ENCODE results near the gene ADAR.
"Not testable (repeated sequence)": the region's sequence is repeated elsewhere in the genome, so short reads cannot be mapped to it uniquely, and the experiment has no call there.

The ADAR gene

GRCh38 chr1:154607609-154608396 lies at the start of gene ADAR:
TSS of gene ADAR (minus strand) at chr1:154608186. CDS start at chr1:154608006, 180 bp downstream.
- peak; percentile 87 for DNase-seq (ENCODE audit: low spot score)

GRCh38 chr1:154657556-154657955 lies 49.6 kb upstream of the ADAR start:
- DNase-seq (ENCODE audit: low spot score), result no peak

GRCh38 chr1:154652893-154653292 lies 44.9 kb upstream of the ADAR start:
- DNase-seq (ENCODE audit: low spot score), result no peak

GRCh38 chr1:154644724-154645123 lies 36.7 kb upstream of the ADAR start:
- DNase-seq (ENCODE audit: low spot score), result not testable (repeated sequence)

GRCh38 chr1:154641534-154641933 lies 33.5 kb upstream of the ADAR start:
- DNase-seq (ENCODE audit: low spot score), result no peak

GRCh38 chr1:154639876-154640275 lies 31.9 kb upstream of the ADAR start:
- no peak for DNase-seq (ENCODE audit: low spot score)

GRCh38 chr1:154635171-154635570 lies 27.2 kb upstream of the ADAR start:
- no peak for DNase-seq (ENCODE audit: low spot score)

GRCh38 chr1:154629675-154630073 lies 21.7 kb upstream of the ADAR start:
- DNase-seq (ENCODE audit: low spot score), result no peak

GRCh38 chr1:154629061-154629674 lies 21.2 kb upstream of the ADAR start:
- DNase-seq (ENCODE audit: low spot score), result peak; percentile 65

GRCh38 chr1:154628121-154628405 lies 20.1 kb upstream of the ADAR start:
- DNase-seq (ENCODE audit: low spot score), result no peak

GRCh38 chr1:154627257-154628120 lies 19.5 kb upstream of the ADAR start:
- DNase-seq (ENCODE audit: low spot score), result peak; percentile 83

- DNase-seq (ENCODE audit: low spot score), result no peak
These were observed 18.7 kb upstream of the ADAR start for GRCh38 chr1:154626456-154627256.

- DNase-seq (ENCODE audit: low spot score), result no peak
These were observed 17.0 kb upstream of the ADAR start for GRCh38 chr1:154624746-154625643.

GRCh38 chr1:154623358-154623757 lies 15.4 kb upstream of the ADAR start:
- no peak for DNase-seq (ENCODE audit: low spot score)

GRCh38 chr1:154622503-154623039 lies 14.6 kb upstream of the ADAR start:
- DNase-seq (ENCODE audit: low spot score), result no peak

GRCh38 chr1:154621875-154622274 lies 13.9 kb upstream of the ADAR start:
- no peak for DNase-seq (ENCODE audit: low spot score)

- DNase-seq (ENCODE audit: low spot score), result no peak
These were observed 12.8 kb upstream of the ADAR start for GRCh38 chr1:154620751-154621150.

GRCh38 chr1:154619181-154619948 lies 11.4 kb upstream of the ADAR start:
- no peak for DNase-seq (ENCODE audit: low spot score)

- DNase-seq (ENCODE audit: low spot score), result no peak
These were observed 8.8 kb upstream of the ADAR start for GRCh38 chr1:154616659-154617345.
